ENCODE measurements around the gene ADAMTS20. TPM values are rescaled to one million over a fixed set of nuclear protein-coding genes. Genes with fewer than 3 reads are reported as not detected.
A peak's percentile ranks its signal among the peaks of the same experiment; 100 is the strongest.

The ADAMTS20 gene
- total RNA-seq, 1 donor from 2014 or later, result 0.06 TPM

GRCh38 chr12:43308776-43309175, 243.2 kb downstream of the ADAMTS20 start:
- no peak overlapping the region for H3K4me3 ChIP-seq (ENCODE audit: low read depth, low read length)
- no peak for TF ChIP-seq CTCF (conservative IDR thresholded peaks at IDR 0.05; ENCODE audit: low read depth, low read length)
- DNase-seq (ENCODE audit: low read depth), result no peak

- DNase-seq (ENCODE audit: low read depth), result no peak
- TF ChIP-seq CTCF (conservative IDR thresholded peaks at IDR 0.05; ENCODE audit: low read depth, low read length), result no peak
- H3K4me3 ChIP-seq (ENCODE audit: low read depth, low read length), result no peak overlapping the region
Measured at GRCh38 chr12:43307126-43307525, 244.9 kb downstream of the ADAMTS20 start.

- no peak for TF ChIP-seq CTCF (conservative IDR thresholded peaks at IDR 0.05; ENCODE audit: low read depth, low read length)
- no peak overlapping the region for H3K4me3 ChIP-seq (ENCODE audit: low read depth, low read length)
- DNase-seq (ENCODE audit: low read depth), result peak; percentile 76
Measured at GRCh38 chr12:43306066-43306465, 245.9 kb downstream of the ADAMTS20 start.

GRCh38 chr12:43305065-43305464, 246.9 kb downstream of the ADAMTS20 start:
- no peak overlapping the region for H3K4me3 ChIP-seq (ENCODE audit: low read depth, low read length)
- no peak for DNase-seq (ENCODE audit: low read depth)
- TF ChIP-seq CTCF (conservative IDR thresholded peaks at IDR 0.05; ENCODE audit: low read depth, low read length), result no peak

Other genes starting within 250 kb of the ADAMTS20 start
- 6.3 and 11.0 TPM in 2 replicates for gene PUS7L, start 206.6 kb upstream of the ADAMTS20 start, total RNA-seq
- 9.7 and 11.3 TPM in 2 replicates for gene IRAK4, start 206.7 kb upstream of the ADAMTS20 start, total RNA-seq